GM18909 (cell line): ENCODE measurements around the gene ZNF585A.

Source experiments
- ATAC-seq: cut with Tn5 transposase; IDR thresholded peaks from one replicate; pipeline ENCODE4 v1.9.1; 2021; ENCODE audit warnings: mild to moderate bottlenecking; ENCODE audit not compliant: unreplicated experiment, poor library complexity

The ZNF585A gene

GRCh38 chr19:37095859-37096258, 76.6 kb downstream of the ZNF585A start:
- no peak for ATAC-seq
